ENCODE measurements around the gene DUSP7.

Gene DUSP7, protein sequence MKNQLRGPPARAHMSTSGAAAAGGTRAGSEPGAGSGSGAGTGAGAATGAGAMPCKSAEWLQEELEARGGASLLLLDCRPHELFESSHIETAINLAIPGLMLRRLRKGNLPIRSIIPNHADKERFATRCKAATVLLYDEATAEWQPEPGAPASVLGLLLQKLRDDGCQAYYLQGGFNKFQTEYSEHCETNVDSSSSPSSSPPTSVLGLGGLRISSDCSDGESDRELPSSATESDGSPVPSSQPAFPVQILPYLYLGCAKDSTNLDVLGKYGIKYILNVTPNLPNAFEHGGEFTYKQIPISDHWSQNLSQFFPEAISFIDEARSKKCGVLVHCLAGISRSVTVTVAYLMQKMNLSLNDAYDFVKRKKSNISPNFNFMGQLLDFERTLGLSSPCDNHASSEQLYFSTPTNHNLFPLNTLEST

GRCh38 chr3:52056521-52056967 is at the start of gene DUSP7:
TSS of gene DUSP7 (minus strand) at chr3:52056571. CDS start at chr3:52056366, 205 bp downstream.
- peak in 1 of 2 donors; percentile 64 for DNase-seq (ENCODE audit: extremely low read depth in 1 of 2, low read depth in 1 of 2)

GRCh38 chr3:52104684-52105640 is 48.6 kb upstream of the DUSP7 start:
- DNase-seq (ENCODE audit: extremely low read depth in 1 of 2, low read depth in 1 of 2): no peak

GRCh38 chr3:52102934-52103333 is 46.6 kb upstream of the DUSP7 start:
- DNase-seq (ENCODE audit: extremely low read depth in 1 of 2, low read depth in 1 of 2): no peak

- no peak for DNase-seq (ENCODE audit: extremely low read depth in 1 of 2, low read depth in 1 of 2)
Measured at GRCh38 chr3:52099001-52099401, 42.6 kb upstream of the DUSP7 start.

DNA sequence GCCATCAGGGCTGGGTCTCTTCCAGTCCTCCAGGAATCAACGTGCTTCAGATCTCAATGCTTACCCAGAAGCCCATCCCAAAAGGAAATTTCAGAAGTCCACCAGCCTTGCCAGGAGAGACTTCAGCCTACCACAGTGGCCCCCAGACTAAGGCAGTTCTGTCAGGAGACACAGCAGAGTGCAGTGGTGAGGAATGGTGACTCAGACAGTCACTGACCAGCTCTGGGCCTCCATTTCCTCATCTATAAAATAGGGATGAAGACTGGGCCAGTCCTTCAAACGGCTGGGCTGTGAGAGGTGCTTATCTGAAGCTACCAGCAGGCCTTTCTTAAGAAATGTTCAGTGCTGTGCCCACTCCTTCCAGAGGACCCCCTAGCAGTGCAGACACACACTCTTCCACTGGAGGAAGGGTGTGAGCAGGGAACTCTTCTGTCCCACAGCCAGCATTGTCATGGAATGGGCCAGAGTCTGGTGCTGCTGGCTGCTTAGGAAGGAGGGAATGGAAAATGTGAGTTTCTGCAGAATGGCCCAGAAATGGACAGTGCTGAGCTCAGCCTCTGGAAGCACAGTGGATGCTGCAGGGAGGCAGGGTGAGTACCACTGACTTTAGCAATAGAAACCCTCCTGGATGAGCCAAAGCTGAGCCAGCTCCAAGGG is 41.6 kb upstream of the DUSP7 start:
- DNase-seq (ENCODE audit: extremely low read depth in 1 of 2, low read depth in 1 of 2): no peak

DNA sequence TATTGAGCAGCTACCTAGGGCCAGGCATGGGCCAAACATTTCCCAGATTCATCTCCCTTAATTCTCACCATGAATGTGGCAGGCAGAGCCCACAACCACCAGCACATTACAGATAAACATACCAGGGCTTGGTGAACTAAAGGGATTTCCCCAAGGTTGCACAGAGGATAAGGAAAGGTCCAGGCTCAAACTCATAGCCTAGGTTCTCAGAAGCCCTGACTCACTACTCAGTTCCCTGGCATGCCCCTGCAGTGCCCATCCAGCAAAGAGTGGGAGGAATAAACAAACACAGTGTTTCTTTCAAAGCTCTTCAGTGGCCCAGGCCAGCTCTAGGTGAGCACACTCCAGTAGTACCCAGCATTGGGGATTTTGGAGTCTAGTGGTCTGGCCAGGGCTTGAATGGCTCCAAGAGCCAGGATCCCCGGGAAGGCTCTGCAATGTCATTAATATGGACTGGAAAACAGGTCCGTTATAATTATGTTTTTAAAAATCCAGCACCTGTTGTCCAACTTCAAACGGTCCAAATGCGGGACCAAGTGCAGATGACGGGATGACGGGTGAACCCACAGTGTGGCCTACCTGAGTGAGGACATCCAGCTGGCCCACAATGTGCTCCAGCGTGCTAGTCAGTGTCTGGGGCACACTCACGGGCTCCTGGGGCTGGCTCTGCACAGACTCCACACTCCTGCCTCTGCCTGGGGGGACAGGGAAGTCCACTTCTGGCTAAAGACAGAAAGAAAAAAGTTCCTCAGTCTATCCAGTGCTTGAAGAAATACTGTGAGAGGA is 39.8 kb upstream of the DUSP7 start:
- no peak for DNase-seq (ENCODE audit: extremely low read depth in 1 of 2, low read depth in 1 of 2)

GRCh38 chr3:52094571-52095485 is 38.5 kb upstream of the DUSP7 start:
- no peak for DNase-seq (ENCODE audit: extremely low read depth in 1 of 2, low read depth in 1 of 2)

- no peak for DNase-seq (ENCODE audit: extremely low read depth in 1 of 2, low read depth in 1 of 2)
Measured at GRCh38 chr3:52093756-52094545, 37.6 kb upstream of the DUSP7 start.

GRCh38 chr3:52092891-52093290 is 36.5 kb upstream of the DUSP7 start:
- DNase-seq (ENCODE audit: extremely low read depth in 1 of 2, low read depth in 1 of 2): no peak

DNA sequence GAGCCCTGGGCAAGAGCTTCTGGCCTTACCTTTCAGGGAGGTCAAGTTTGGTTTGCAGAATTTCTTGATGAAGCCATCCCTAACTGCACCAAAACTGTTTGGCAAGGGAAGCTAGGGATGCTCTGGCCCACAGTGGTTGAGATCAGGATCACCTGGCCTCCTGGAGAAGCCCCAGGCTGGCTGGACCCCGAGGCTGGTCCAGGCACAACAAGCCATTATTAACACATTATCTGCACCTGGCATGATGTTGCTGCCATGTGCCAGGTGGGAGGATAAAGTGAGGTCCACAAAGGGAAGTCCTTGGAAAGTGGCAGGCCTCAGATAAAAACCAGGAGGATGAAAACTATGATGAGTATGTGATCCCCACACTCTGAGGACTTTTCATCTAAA is 35.9 kb upstream of the DUSP7 start:
- no peak for DNase-seq (ENCODE audit: extremely low read depth in 1 of 2, low read depth in 1 of 2)

GRCh38 chr3:52091586-52092270 is 35.4 kb upstream of the DUSP7 start:
- DNase-seq (ENCODE audit: extremely low read depth in 1 of 2, low read depth in 1 of 2): no peak

- DNase-seq (ENCODE audit: extremely low read depth in 1 of 2, low read depth in 1 of 2): no peak
Measured at GRCh38 chr3:52090933-52091468, 34.6 kb upstream of the DUSP7 start.

- DNase-seq (ENCODE audit: extremely low read depth in 1 of 2, low read depth in 1 of 2): no peak
Measured at GRCh38 chr3:52090131-52090932, 34.0 kb upstream of the DUSP7 start.

DNA sequence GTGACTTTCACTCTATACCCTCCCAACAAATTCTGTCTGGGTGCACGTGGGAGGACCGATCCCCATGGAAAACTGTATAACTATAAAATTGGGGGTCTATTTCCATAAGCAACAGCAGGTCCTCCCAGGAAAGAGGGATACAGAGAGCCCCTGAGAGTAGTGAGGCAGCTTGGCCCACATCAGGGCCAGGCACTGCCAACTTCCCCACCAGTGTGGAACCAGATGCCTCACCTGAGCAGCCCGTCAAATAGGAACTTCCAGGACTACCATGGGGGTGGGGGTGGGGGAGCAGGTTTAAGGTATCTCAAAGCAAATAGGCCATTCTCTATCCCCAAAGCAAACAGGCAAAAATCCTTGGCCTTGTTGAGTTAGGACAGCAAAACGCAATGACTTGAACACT is 33.3 kb upstream of the DUSP7 start:
- no peak for DNase-seq (ENCODE audit: extremely low read depth in 1 of 2, low read depth in 1 of 2)

DNA sequence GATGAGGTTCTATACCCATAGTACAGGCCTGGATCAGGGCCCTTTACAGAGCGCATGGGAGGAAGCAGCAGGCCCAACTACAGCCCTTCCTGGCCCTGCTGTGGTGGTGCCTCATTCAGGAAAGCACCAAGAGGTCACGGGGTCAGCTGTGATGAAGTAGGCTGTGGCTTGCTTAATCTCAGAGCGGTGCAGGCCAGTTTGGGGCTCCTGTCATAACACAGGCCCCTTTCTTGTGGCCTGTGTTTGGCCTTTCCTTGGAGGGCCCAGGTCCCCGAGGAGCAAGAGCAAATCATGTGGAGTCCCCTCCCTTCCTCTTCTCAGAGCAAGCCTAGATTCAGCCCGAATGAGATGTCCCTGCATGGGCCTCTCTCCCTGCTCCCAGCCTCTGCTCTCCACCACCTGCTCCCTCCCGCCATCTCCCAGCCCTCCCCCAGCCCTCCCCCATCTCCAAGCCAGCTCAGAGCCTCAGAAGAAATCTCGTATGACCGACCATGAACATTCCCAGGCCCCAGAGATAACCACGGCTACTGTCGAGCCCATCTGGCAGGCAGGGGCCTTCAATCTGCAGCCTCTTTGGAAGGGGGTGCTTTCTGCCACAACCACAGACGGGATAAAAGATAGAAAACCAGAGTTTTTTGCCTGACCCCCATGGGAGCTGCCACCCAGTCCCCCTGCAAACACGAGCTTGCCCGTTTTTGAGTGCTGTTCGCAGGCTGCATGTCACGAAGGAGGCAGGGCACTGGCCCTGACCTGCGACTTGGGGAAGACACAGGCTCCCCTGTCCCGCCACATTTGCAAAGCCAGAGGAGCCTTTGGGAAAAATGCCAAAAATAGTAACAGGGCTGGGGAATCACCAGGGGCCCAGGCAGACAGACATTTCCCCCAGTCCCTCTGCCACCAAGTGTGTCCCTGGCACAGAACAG is 32.3 kb upstream of the DUSP7 start:
- no peak for DNase-seq (ENCODE audit: extremely low read depth in 1 of 2, low read depth in 1 of 2)

DNA sequence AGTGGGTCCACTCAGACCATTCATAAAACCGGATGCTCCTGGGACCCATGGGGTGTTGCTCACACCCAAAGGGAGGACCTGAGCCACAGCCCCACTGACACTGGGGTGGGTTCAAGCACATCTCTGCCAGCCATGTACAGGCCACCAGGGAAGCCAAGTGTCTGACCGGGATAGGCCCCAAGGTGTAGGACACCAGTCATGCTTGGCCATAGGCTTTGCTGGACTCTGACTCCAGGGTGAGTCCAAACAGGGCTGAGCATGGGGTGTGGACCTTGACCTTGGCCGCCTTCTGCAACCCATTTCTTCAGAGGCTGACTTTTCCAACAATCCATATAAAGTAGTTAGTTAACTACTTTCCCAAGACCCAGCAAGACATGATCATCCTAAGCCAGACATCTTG is 31.4 kb upstream of the DUSP7 start:
- DNase-seq (ENCODE audit: extremely low read depth in 1 of 2, low read depth in 1 of 2): no peak
